OCI-LY1 (cell line): Measurements from ENCODE around the gene MPEG1.

ENCODE experiments used
- H2AFZ ChIP-seq: fragments of 200-600 bp; sonication (generic), shearing (Covaris generic); 2 replicates; pipeline ENCODE4 v1.6.0; 2014; ENCODE audit warnings: antibody characterized with exemption, mild to moderate bottlenecking, low read length
- H3F3A ChIP-seq: fragments of 200-600 bp; sonication (generic), shearing (Covaris generic); 2 replicates; pipeline ENCODE4 v1.6.0; 2014; ENCODE audit warnings: mild to moderate bottlenecking, antibody characterized with exemption, low read length, moderate library complexity; ENCODE audit not compliant: insufficient read depth
- H3K27ac ChIP-seq: fragments of 200-600 bp; sonication (generic); 2 replicates; pipeline ENCODE4 v1.5.1; 2014; ENCODE audit warnings: low read length, mixed run types, mild to moderate bottlenecking, low read depth; ENCODE audit not compliant: poor library complexity, severe bottlenecking
- H3K27me3 ChIP-seq: fragments of 200-600 bp; sonication (generic); 2 replicates; pipeline ENCODE4 v1.6.0; 2014; ENCODE audit warnings: antibody characterized with exemption, mild to moderate bottlenecking, low read length, moderate library complexity; ENCODE audit not compliant: insufficient read depth
- H3K36me3 ChIP-seq: fragments of 200-600 bp; sonication (generic); 2 replicates; pipeline ENCODE4 v1.6.1; 2014; ENCODE audit warnings: mild to moderate bottlenecking, antibody characterized with exemption, low read length, moderate library complexity, mixed read lengths; ENCODE audit not compliant: insufficient read depth
- H3K4me1 ChIP-seq: fragments of 200-600 bp; sonication (generic); 2 replicates; pipeline ENCODE4 v1.5.1; 2014; ENCODE audit warnings: mild to moderate bottlenecking, low read length, moderate library complexity; ENCODE audit not compliant: insufficient read depth, severe bottlenecking
- H3K4me2 ChIP-seq: fragments of 200-600 bp; sonication (generic), shearing (Covaris generic); 2 replicates; pipeline ENCODE4 v1.6.1; 2014; ENCODE audit warnings: low read length
- H3K4me3 ChIP-seq: fragments of 200-600 bp; sonication (generic); 2 replicates; pipeline ENCODE4 v1.5.1; 2014; ENCODE audit warnings: low read length, low read depth, mild to moderate bottlenecking, mixed read lengths; ENCODE audit not compliant: poor library complexity, severe bottlenecking
- H3K79me2 ChIP-seq: fragments of 200-600 bp; shearing (Covaris generic); 2 replicates; pipeline ENCODE4 v1.6.1; 2016; ENCODE audit warnings: mixed run types, low read length, mixed read lengths; ENCODE audit not compliant: insufficient read depth
- H3K9ac ChIP-seq: fragments of 200-600 bp; sonication (generic), shearing (Covaris generic); 2 replicates; pipeline ENCODE4 v1.6.1; 2014; ENCODE audit warnings: mild to moderate bottlenecking, low read length, mixed read lengths
- H3K9me2 ChIP-seq: fragments of 200-600 bp; sonication (generic), shearing (Covaris generic); 2 replicates; pipeline ENCODE4 v1.6.1; 2014; ENCODE audit warnings: low read depth, mild to moderate bottlenecking, low read length, mixed read lengths
- H3K9me3 ChIP-seq: fragments of 200-600 bp; shearing (Covaris generic); 2 replicates; pipeline ENCODE4 v1.6.1; 2014; ENCODE audit warnings: low read length, mixed read lengths
- H4K20me1 ChIP-seq: fragments of 200-600 bp; sonication (generic), shearing (Covaris generic); 2 replicates; pipeline ENCODE4 v1.6.0; 2016; ENCODE audit warnings: mild to moderate bottlenecking, low read length; ENCODE audit not compliant: insufficient read depth
- EZH2 ChIP-seq: fragments of 200-600 bp; sonication (generic), shearing (Covaris generic); IDR thresholded peaks from 2 replicates; pipeline ENCODE4 v1.8.0; 2017; ENCODE audit warnings: borderline replicate concordance, mixed run types, mild to moderate bottlenecking, antibody characterized with exemption, low read length, moderate library complexity, mixed read lengths
- TF ChIP-seq, protein P1 (sequence below): fragments of 200-600 bp; sonication (generic), shearing (Covaris generic); IDR thresholded peaks from 2 replicates; pipeline ENCODE4 v1.5.1; 2017; ENCODE audit warnings: mild to moderate bottlenecking, antibody characterized with exemption, low read length, moderate library complexity, mixed read lengths

The MPEG1 gene

DNA sequence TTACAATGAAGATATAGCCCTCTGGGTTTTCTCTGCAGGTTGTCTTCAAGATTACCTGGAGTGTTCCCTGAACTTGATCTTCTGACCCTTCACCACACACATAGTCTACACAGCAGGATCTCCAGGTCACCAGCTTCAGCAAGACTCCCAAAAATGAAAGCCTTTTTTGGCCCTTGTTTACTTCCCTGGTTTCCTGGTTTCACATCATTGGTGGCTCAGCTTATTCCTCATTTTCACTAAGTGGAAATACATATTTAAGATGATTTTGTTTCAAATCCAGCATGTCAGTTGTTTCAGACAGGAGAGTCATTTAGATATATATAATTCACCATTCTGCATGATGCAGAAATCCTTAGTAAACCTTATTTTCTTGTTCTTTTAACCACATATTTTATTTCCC is 41.6 kb upstream of the MPEG1 start:
- TF ChIP-seq, protein P1, sequence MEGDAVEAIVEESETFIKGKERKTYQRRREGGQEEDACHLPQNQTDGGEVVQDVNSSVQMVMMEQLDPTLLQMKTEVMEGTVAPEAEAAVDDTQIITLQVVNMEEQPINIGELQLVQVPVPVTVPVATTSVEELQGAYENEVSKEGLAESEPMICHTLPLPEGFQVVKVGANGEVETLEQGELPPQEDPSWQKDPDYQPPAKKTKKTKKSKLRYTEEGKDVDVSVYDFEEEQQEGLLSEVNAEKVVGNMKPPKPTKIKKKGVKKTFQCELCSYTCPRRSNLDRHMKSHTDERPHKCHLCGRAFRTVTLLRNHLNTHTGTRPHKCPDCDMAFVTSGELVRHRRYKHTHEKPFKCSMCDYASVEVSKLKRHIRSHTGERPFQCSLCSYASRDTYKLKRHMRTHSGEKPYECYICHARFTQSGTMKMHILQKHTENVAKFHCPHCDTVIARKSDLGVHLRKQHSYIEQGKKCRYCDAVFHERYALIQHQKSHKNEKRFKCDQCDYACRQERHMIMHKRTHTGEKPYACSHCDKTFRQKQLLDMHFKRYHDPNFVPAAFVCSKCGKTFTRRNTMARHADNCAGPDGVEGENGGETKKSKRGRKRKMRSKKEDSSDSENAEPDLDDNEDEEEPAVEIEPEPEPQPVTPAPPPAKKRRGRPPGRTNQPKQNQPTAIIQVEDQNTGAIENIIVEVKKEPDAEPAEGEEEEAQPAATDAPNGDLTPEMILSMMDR = no peak
- no peak for TF ChIP-seq EZH2
- Histone ChIP-seq H3K4me2 (no peak overlapping the region), H4K20me1 (no peaks in the 10 kb centered on the region), H3K79me2 (no peaks in the 10 kb centered on the region), H3K36me3 (no peaks in the 10 kb centered on the region; the same call in 1 of the 2 replicates), H3K9me2 (no peaks in the 10 kb centered on the region), H3F3A (no peaks in the 10 kb centered on the region), H3K27ac (no peak overlapping the region), H3K9me3 (no peaks in the 10 kb centered on the region), H2AFZ (no peak overlapping the region), H3K4me3 (no peak overlapping the region), H3K9ac (no peak overlapping the region), H3K27me3 (no peaks in the 10 kb centered on the region), H3K4me1 (peaks cover 6% of the 10 kb centered on the region)

DNA sequence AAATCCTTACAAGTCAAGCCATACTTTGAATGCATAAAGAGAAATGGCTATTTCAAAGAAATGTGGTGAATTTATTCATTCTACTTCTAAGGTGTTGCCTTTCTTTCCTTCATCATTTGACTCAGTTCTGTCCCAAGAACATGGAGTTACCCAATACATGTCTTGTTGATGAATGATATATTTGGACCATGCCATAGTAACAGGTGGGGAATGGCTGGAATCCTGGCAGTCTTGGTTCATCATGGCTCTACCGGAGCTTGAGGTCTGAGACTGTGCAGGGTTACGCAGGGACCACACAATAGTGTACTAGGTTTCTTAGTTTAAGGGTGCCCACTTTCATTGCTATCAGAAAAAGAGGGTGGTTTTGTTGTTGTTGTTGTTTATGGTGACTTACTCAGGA is 40.3 kb upstream of the MPEG1 start:
- no peaks in the 10 kb centered on the region; the same call in 1 of the 2 replicates for H3K36me3 ChIP-seq
- H3F3A ChIP-seq = no peaks in the 10 kb centered on the region
- H4K20me1 ChIP-seq = no peaks in the 10 kb centered on the region
- no peaks in the 10 kb centered on the region for H3K4me1 ChIP-seq
- H3K4me3 ChIP-seq = no peak overlapping the region
- H3K79me2 ChIP-seq = no peaks in the 10 kb centered on the region
- H3K4me2 ChIP-seq = no peak overlapping the region
- H3K9me3 ChIP-seq = no peaks in the 10 kb centered on the region
- no peak overlapping the region for H3K27ac ChIP-seq
- H3K9ac ChIP-seq = no peak overlapping the region
- H2AFZ ChIP-seq = no peak overlapping the region
- TF ChIP-seq, protein P1 = no peak
- TF ChIP-seq EZH2 = no peak
- no peaks in the 10 kb centered on the region for H3K9me2 ChIP-seq
- H3K27me3 ChIP-seq = no peaks in the 10 kb centered on the region

DNA sequence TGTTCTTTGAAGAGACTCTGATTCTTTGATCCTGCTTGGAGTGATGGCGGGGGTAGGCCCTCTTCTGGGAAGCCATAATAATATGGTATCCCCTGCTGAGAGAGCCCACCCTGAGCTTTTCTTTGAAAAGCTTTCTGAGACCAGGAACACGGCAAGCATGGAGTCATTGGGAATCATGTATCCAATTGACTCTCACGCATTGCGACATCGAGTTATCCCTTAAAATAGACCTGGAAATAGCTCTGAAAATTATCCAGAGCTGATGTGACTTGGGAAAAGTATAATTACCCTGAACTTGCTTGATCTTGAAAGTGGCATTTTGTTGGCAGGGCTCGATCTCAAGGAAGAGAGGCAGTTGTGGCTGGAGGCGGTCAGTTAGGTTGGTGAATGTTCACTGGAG is 36.8 kb upstream of the MPEG1 start:
- Histone ChIP-seq H3K27ac (no peak overlapping the region), H3K27me3 (no peaks in the 10 kb centered on the region), H3K4me3 (no peak overlapping the region), H3K79me2 (no peaks in the 10 kb centered on the region), H3K4me2 (no peak overlapping the region), H3K9me3 (no peaks in the 10 kb centered on the region), H2AFZ (no peak overlapping the region), H4K20me1 (no peaks in the 10 kb centered on the region), H3F3A (no peaks in the 10 kb centered on the region), H3K4me1 (no peaks in the 10 kb centered on the region), H3K9me2 (no peaks in the 10 kb centered on the region), H3K9ac (no peak overlapping the region), H3K36me3 (no peaks in the 10 kb centered on the region; the same call in 1 of the 2 replicates)
- no peak for TF ChIP-seq EZH2
- TF ChIP-seq, protein P1 = no peak
